Parathyroid adenoma (tissue), 2 donors: ENCODE data around the gene HECTD3.

Experiments used
- H2AFZ ChIP-seq: fragments of 300-600 bp; sonication (generic); one replicate; pipeline ENCODE4 v1.7.0; 2017; ENCODE audit warnings: antibody characterized with exemption, mild to moderate bottlenecking
- H3K27ac ChIP-seq: fragments of 300-600 bp; sonication (generic); one replicate; pipeline ENCODE4 v1.7.0; 2017
- H3K27me3 ChIP-seq: fragments of 300-600 bp; sonication (generic); one replicate; pipeline ENCODE4 v1.7.0; 2017; ENCODE audit warnings: low read length; ENCODE audit not compliant: control insufficient read depth, insufficient read depth
- H3K36me3 ChIP-seq: fragments of 300-600 bp; sonication (generic); one replicate; pipeline ENCODE4 v1.7.0; 2017; ENCODE audit warnings: low read length; ENCODE audit not compliant: control insufficient read depth, insufficient read depth
- H3K4me1 ChIP-seq: fragments of 300-600 bp; sonication (generic); one replicate; pipeline ENCODE4 v1.7.0; 2017; ENCODE audit warnings: control low read depth
- H3K4me2 ChIP-seq: fragments of 300-600 bp; sonication (generic); one replicate; pipeline ENCODE4 v1.7.0; 2017; ENCODE audit warnings: low read length
- H3K4me3 ChIP-seq: fragments of 300-600 bp; sonication (generic); one replicate; pipeline ENCODE4 v1.7.0; 2017; ENCODE audit warnings: low read depth, low read length
- H3K79me2 ChIP-seq: fragments of 300-600 bp; sonication (generic); one replicate; pipeline ENCODE4 v1.7.0; 2017; ENCODE audit warnings: control low read depth
- H3K9ac ChIP-seq: fragments of 300-600 bp; sonication (generic); one replicate; pipeline ENCODE4 v1.7.0; 2017; ENCODE audit warnings: mild to moderate bottlenecking
- H3K9me3 ChIP-seq: fragments of 300-600 bp; sonication (generic); one replicate; pipeline ENCODE4 v1.7.0; 2017; ENCODE audit warnings: low read length; ENCODE audit not compliant: control insufficient read depth
- CTCF ChIP-seq: fragments of 300-600 bp; sonication (generic); IDR thresholded peaks from one replicate; pipeline ENCODE4 v1.7.0; 2017; ENCODE audit warnings: antibody characterized with exemption, mild to moderate bottlenecking
- donor health status: primary hyperparathyroidism.

HECTD3 gene

DNA sequence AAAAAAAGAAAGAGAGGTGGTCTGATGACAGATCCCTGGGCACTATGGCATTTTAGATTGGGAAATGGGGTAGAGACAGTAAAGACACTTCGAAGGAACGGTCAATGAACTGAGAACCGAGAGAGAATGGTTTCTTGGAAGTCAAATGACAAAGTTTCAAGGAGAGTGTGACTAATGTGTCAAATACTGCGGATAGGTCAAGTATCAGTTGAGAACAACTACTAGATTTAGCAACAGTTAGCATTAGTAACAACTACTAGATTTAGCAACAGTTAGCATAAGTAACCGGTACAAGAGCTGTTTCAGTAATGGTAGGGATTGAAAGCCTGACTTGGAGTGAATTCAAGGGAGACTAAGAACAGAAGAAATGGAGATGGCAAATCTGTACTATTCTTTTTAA, 35.9 kb upstream of the HECTD3 start:
- H3K27me3 ChIP-seq = no peaks in the 10 kb centered on the region
- no peak overlapping the region for H2AFZ ChIP-seq
- H3K4me2 ChIP-seq = no peak overlapping the region
- no peak overlapping the region for H3K4me3 ChIP-seq
- no peak overlapping the region for H3K9ac ChIP-seq
- no peaks in the 10 kb centered on the region for H3K4me1 ChIP-seq
- no peaks in the 10 kb centered on the region for H3K9me3 ChIP-seq
- H3K27ac ChIP-seq = no peak overlapping the region
- no peaks in the 10 kb centered on the region for H3K79me2 ChIP-seq
- H3K36me3 ChIP-seq = no peaks in the 10 kb centered on the region
- no peak for TF ChIP-seq CTCF

- Histone ChIP-seq H3K4me3 (no peak overlapping the region), H3K4me2 (no peak overlapping the region), H2AFZ (no peak overlapping the region), H3K27me3 (no peaks in the 10 kb centered on the region), H3K36me3 (no peaks in the 10 kb centered on the region), H3K9ac (no peak overlapping the region), H3K4me1 (no peaks in the 10 kb centered on the region), H3K79me2 (no peaks in the 10 kb centered on the region), H3K9me3 (no peaks in the 10 kb centered on the region), H3K27ac (no peak overlapping the region)
- no peak for TF ChIP-seq CTCF
These were observed 33.8 kb upstream of the HECTD3 start for GRCh38 chr1:45044916-45045315.

GRCh38 chr1:45043094-45043493, 32.0 kb upstream of the HECTD3 start:
- no peaks in the 10 kb centered on the region for H3K27me3 ChIP-seq
- H3K27ac ChIP-seq = no peak overlapping the region
- H3K4me2 ChIP-seq = no peak overlapping the region
- H3K4me1 ChIP-seq = no peaks in the 10 kb centered on the region
- TF ChIP-seq CTCF = no peak
- H3K4me3 ChIP-seq = no peak overlapping the region
- no peak overlapping the region for H3K9ac ChIP-seq
- H3K36me3 ChIP-seq = no peaks in the 10 kb centered on the region
- no peaks in the 10 kb centered on the region for H3K9me3 ChIP-seq
- no peaks in the 10 kb centered on the region for H3K79me2 ChIP-seq
- no peak overlapping the region for H2AFZ ChIP-seq

GRCh38 chr1:45040297-45040696, 29.2 kb upstream of the HECTD3 start:
- Histone ChIP-seq H2AFZ (no peak overlapping the region), H3K27ac (no peak overlapping the region), H3K4me3 (no peak overlapping the region), H3K4me1 (peaks cover 3% of the 10 kb centered on the region), H3K79me2 (no peaks in the 10 kb centered on the region), H3K27me3 (no peaks in the 10 kb centered on the region), H3K4me2 (no peak overlapping the region), H3K9me3 (no peaks in the 10 kb centered on the region), H3K36me3 (no peaks in the 10 kb centered on the region), H3K9ac (no peak overlapping the region)
- no peak for TF ChIP-seq CTCF

- no peak for TF ChIP-seq CTCF
- Histone ChIP-seq H3K4me1 (peaks cover 3% of the 10 kb centered on the region), H2AFZ (no peak overlapping the region), H3K27me3 (no peaks in the 10 kb centered on the region), H3K9ac (no peak overlapping the region), H3K36me3 (no peaks in the 10 kb centered on the region), H3K4me3 (no peak overlapping the region), H3K79me2 (no peaks in the 10 kb centered on the region), H3K27ac (no peak overlapping the region), H3K4me2 (no peak overlapping the region), H3K9me3 (no peaks in the 10 kb centered on the region)
These were observed 27.7 kb upstream of the HECTD3 start for GRCh38 chr1:45038661-45039364.
